Fibroblast of lung (primary cell): ENCODE results near the gene NFAT5. TPM values are rescaled to one million over a fixed set of nuclear protein-coding genes. Genes with fewer than 3 reads are reported as not detected.

Experiments
- DNase-seq, 2 donors: peaks; one replicate each; pipeline versions ENCODE4 v3.0.0 to v3.0.0-alpha.2; 2010; ENCODE audit warnings: low read depth in 2 of 2
- H2AFZ ChIP-seq: 2 replicates; pipeline ENCODE4 v1.5.1; 2012; ENCODE audit warnings: low read length, control low read depth, inconsistent platforms
- H3K27ac ChIP-seq: 2 replicates; pipeline ENCODE4 v1.5.1; 2011; ENCODE audit warnings: low read length, control low read depth; ENCODE audit not compliant: insufficient read depth
- H3K27me3 ChIP-seq: 2 replicates; pipeline ENCODE4 v1.5.1; 2011; ENCODE audit warnings: mild to moderate bottlenecking, low read length; ENCODE audit not compliant: control insufficient read depth, insufficient read depth
- H3K36me3 ChIP-seq: 2 replicates; pipeline ENCODE4 v1.5.1; 2011; ENCODE audit warnings: low read length; ENCODE audit not compliant: control insufficient read depth, insufficient read depth
- H3K4me1 ChIP-seq: 2 replicates; pipeline ENCODE4 v1.5.1; 2011; ENCODE audit warnings: low read length; ENCODE audit not compliant: control insufficient read depth, insufficient read depth; ENCODE audit errors: extremely low read depth
- H3K4me2 ChIP-seq: 2 replicates; pipeline ENCODE4 v1.5.1; 2011; ENCODE audit warnings: low read length, control low read depth; ENCODE audit not compliant: insufficient read depth; ENCODE audit errors: extremely low read depth
- H3K4me3 ChIP-seq, 4 experiments: fragments of 200-600 bp in 1 of 4; sonication (generic) in 1 of 4; replicated peaks in 1 of 4; 2 replicates each; pipeline ENCODE4 v1.5.1; 2011 to 2016; ENCODE audit warnings: low read length in 4 of 4, low read depth in 3 of 4, mild to moderate bottlenecking in 3 of 4, control low read depth in 2 of 4, inconsistent platforms in 1 of 4, mixed read lengths in 1 of 4; ENCODE audit not compliant: insufficient read depth in 1 of 4; ENCODE audit errors: control extremely low read depth in 1 of 4
- H3K79me2 ChIP-seq: 2 replicates; pipeline ENCODE4 v1.5.1; 2012; ENCODE audit warnings: mild to moderate bottlenecking, low read length, inconsistent platforms; ENCODE audit not compliant: control insufficient read depth, insufficient read depth
- H3K9ac ChIP-seq: 2 replicates; pipeline ENCODE4 v1.5.1; 2011; ENCODE audit warnings: mild to moderate bottlenecking, low read length, control low read depth; ENCODE audit not compliant: insufficient read depth
- H3K9me3 ChIP-seq: 2 replicates; pipeline ENCODE4 v1.5.1; 2012; ENCODE audit warnings: low read depth, low read length; ENCODE audit not compliant: control insufficient read depth, insufficient read depth
- H4K20me1 ChIP-seq: 2 replicates; pipeline ENCODE4 v1.5.1; 2011; ENCODE audit warnings: low read length; ENCODE audit not compliant: control insufficient read depth, insufficient read depth; ENCODE audit errors: extremely low read depth
- CTCF ChIP-seq, 2 donors: IDR thresholded peaks in 1 of 2; conservative IDR thresholded peaks in 1 of 2; 1 replicate in 1 of 2; 2 replicates in 1 of 2; pipeline ENCODE4 v1.5.1; 2011 to 2012; ENCODE audit warnings: low read length in 2 of 2, control low read depth in 1 of 2, inconsistent platforms in 1 of 2, low read depth in 1 of 2, mild to moderate bottlenecking in 1 of 2
- EZH2 ChIP-seq: IDR thresholded peaks from 2 replicates; pipeline ENCODE4 v1.5.1; 2012; ENCODE audit warnings: low read length, control low read depth, mild to moderate bottlenecking; ENCODE audit errors: missing control alignments
- polyA plus RNA-seq, 2 donors: library from polyadenylated mRNA; depleted of rRNA in 1 of 2; stranded (reverse) in 1 of 2; unstranded in 1 of 2; fragments of >200 nt; gene quantifications; 2 replicates each; pipeline ENCODE4 v1.2.1, GENCODE V29; 2011 to 2012; ENCODE audit warnings: missing spikeins in 1 of 2
- total RNA-seq: library from RNA; depleted of rRNA; stranded (reverse); fragments of >200 nt; gene quantifications from 2 replicates; pipeline ENCODE4 v1.2.1, GENCODE V29; 2014

Gene NFAT5
- total and polyA plus RNA-seq, 2 donors (not counting 1 experiment from before 2014, with no cell fraction given) = 33.4 to 39.4 TPM

- Histone ChIP-seq H3K36me3 (peaks cover 9% of the 10 kb centered on the region), H2AFZ (no peak overlapping the region), H4K20me1 (no peaks in the 10 kb centered on the region), H3K4me2 (no peak overlapping the region), H3K79me2 (no peaks in the 10 kb centered on the region), H3K4me3 (no peak overlapping the region), H3K4me1 (no peaks in the 10 kb centered on the region), H3K27me3 (no peaks in the 10 kb centered on the region), H3K9ac (no peak overlapping the region), H3K9me3 (no peaks in the 10 kb centered on the region), H3K27ac (no peak overlapping the region)
- DNase-seq = no peak
- TF ChIP-seq EZH2 = no peak
- no peak for TF ChIP-seq CTCF (conservative IDR thresholded peaks at IDR 0.05 in 1 of 2, IDR thresholded peaks at IDR 0.05 in 1 of 2; ENCODE audit: low read depth in 1 of 2, low read length in 2 of 2)
Observed at GRCh38 chr16:69698404-69698803, 132.6 kb downstream of the NFAT5 start.

- Histone ChIP-seq H3K4me1 (peaks cover 3% of the 10 kb centered on the region), H3K4me3 (no peak overlapping the region), H2AFZ (no peak overlapping the region), H3K9me3 (no peaks in the 10 kb centered on the region), H3K79me2 (no peaks in the 10 kb centered on the region), H3K27me3 (no peaks in the 10 kb centered on the region), H3K36me3 (peaks cover 5% of the 10 kb centered on the region), H3K9ac (no peak overlapping the region), H3K27ac (no peak overlapping the region), H3K4me2 (no peak overlapping the region), H4K20me1 (no peaks in the 10 kb centered on the region)
- no peak for DNase-seq
- TF ChIP-seq EZH2 (no peak), CTCF (conservative IDR thresholded peaks at IDR 0.05 in 1 of 2, IDR thresholded peaks at IDR 0.05 in 1 of 2; ENCODE audit: low read depth in 1 of 2, low read length in 2 of 2) (no peak)
Observed at GRCh38 chr16:69699915-69700314, 134.1 kb downstream of the NFAT5 start.

GRCh38 chr16:69701452-69701851 lies 135.7 kb downstream of the NFAT5 start:
- H2AFZ ChIP-seq = no peak overlapping the region
- H3K79me2 ChIP-seq = no peaks in the 10 kb centered on the region
- H3K27ac ChIP-seq = no peak overlapping the region
- no peaks in the 10 kb centered on the region for H4K20me1 ChIP-seq
- no peaks in the 10 kb centered on the region for H3K27me3 ChIP-seq
- no peak for TF ChIP-seq CTCF (conservative IDR thresholded peaks at IDR 0.05 in 1 of 2, IDR thresholded peaks at IDR 0.05 in 1 of 2; ENCODE audit: low read depth in 1 of 2, low read length in 2 of 2)
- no peak for TF ChIP-seq EZH2
- peaks cover 3% of the 10 kb centered on the region for H3K4me1 ChIP-seq
- no peak overlapping the region for H3K4me3 ChIP-seq
- H3K36me3 ChIP-seq = peaks cover 5% of the 10 kb centered on the region
- no peak overlapping the region for H3K9ac ChIP-seq
- H3K4me2 ChIP-seq = no peak overlapping the region
- no peaks in the 10 kb centered on the region for H3K9me3 ChIP-seq
- no peak for DNase-seq
